ENCODE measurements around the gene SUPT3H. TPM values are rescaled to one million over a fixed set of nuclear protein-coding genes. Genes with fewer than 3 reads are reported as not detected.

The SUPT3H gene
- total RNA-seq, 3 donors from 2014 or later (not counting 1 experiment from before 2014, with no cell fraction given): 7.3 to 10.9 (median 9.9) TPM

DNA sequence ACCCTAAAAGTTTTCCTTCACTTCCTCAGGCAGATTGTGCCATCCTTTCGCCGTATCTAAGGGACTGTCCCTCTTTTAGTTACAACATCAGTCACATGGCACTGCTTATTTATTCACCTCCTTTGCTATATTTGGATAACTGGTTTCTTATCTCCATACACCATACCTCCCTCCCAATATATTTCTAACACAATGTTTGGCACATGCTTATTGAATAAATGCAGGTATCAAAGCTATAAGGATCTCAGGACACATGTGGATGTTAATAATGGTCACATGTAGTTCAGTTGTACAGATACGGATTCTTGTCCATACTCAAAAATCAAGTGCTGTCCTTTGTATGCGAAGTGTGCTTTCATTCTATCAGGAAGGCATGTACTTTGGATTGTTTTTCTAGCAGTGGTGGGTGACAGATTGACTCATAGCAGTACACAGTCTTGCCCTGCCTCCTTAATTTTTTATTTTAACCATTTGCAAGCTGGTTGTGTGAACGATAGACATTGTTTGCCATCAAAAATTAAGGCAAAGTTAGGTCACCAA, 456.7 kb downstream of the SUPT3H start:
- H3K4me1 Mint-ChIP-seq: peaks cover 13 to 19% of the 10 kb centered on the region in 2 donors
- no peaks in the 10 kb centered on the region for H3K27me3 Mint-ChIP-seq (ENCODE audit: low read depth in 2 of 2)
- H3K36me3 ChIP-seq (ENCODE audit: control insufficient read depth, insufficient read depth, low read length): no peaks in the 10 kb centered on the region
- H3K27ac Mint-ChIP-seq: no peak overlapping the region
- no peak overlapping the region for H3K4me3 Mint-ChIP-seq
- no peak overlapping the region for H3K27ac ChIP-seq (ENCODE audit: low read length)
- no peak overlapping the region for H3K4me3 ChIP-seq (ENCODE audit: low read length)
- TF ChIP-seq, protein P1, sequence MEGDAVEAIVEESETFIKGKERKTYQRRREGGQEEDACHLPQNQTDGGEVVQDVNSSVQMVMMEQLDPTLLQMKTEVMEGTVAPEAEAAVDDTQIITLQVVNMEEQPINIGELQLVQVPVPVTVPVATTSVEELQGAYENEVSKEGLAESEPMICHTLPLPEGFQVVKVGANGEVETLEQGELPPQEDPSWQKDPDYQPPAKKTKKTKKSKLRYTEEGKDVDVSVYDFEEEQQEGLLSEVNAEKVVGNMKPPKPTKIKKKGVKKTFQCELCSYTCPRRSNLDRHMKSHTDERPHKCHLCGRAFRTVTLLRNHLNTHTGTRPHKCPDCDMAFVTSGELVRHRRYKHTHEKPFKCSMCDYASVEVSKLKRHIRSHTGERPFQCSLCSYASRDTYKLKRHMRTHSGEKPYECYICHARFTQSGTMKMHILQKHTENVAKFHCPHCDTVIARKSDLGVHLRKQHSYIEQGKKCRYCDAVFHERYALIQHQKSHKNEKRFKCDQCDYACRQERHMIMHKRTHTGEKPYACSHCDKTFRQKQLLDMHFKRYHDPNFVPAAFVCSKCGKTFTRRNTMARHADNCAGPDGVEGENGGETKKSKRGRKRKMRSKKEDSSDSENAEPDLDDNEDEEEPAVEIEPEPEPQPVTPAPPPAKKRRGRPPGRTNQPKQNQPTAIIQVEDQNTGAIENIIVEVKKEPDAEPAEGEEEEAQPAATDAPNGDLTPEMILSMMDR (IDR thresholded peaks at IDR 0.05): no peak
- intact Hi-C loops (cut with micrococcal nuclease): no loop called here
- H3K9me3 Mint-ChIP-seq: no peaks in the 10 kb centered on the region
- H3K9me3 ChIP-seq (ENCODE audit: control insufficient read depth, insufficient read depth, low read length): no peaks in the 10 kb centered on the region
- H3K36me3 Mint-ChIP-seq: no peaks in the 10 kb centered on the region
- H3K4me1 ChIP-seq (ENCODE audit: control insufficient read depth, insufficient read depth, low read length): no peaks in the 10 kb centered on the region
- DNase-seq: no peak
- no peak for ATAC-seq
- H3K27me3 ChIP-seq (ENCODE audit: control insufficient read depth, insufficient read depth, low read length): no peaks in the 10 kb centered on the region
- 85% methylated on average over 5 of the region's 5 CpGs for WGBS (ENCODE audit: insufficient coverage)

DNA sequence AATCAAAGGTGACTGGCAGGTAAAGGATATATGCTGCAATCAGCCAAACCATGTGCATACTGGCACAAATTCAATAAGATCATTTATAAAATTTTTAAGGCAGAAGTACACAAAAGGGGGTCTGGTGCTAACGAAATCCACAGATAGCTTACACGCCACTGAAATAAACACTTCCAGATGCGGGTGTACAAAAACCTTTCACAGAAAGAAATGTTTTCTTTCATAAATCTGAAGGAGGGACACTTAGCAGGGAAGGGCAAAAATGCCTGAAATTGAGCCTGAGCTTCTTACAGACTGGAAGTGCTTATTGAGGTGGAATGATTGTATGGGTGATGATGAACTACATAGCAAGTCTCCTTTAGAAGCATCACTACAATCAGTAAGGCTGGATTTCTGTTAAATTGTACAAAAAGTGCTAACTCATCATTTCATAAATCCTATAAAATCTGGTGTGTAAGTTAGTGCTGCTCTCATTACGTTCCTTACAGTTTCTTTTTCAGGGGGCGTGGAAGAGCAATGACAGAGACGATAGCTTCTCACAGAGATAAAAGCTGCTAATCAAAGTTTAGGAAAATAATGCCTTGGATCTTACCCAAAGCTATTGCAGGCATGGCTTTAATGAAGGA, 458.9 kb downstream of the SUPT3H start:
- H3K27me3 Mint-ChIP-seq (ENCODE audit: low read depth in 2 of 2): no peaks in the 10 kb centered on the region
- no peak overlapping the region for H3K27ac Mint-ChIP-seq
- WGBS (ENCODE audit: insufficient coverage): 98% methylated on average over 6 of the region's 6 CpGs
- no peaks in the 10 kb centered on the region for H3K9me3 Mint-ChIP-seq
- Histone ChIP-seq H3K9me3 (ENCODE audit: control insufficient read depth, insufficient read depth, low read length) (no peaks in the 10 kb centered on the region), H3K4me1 (ENCODE audit: control insufficient read depth, insufficient read depth, low read length) (no peaks in the 10 kb centered on the region), H3K36me3 (ENCODE audit: control insufficient read depth, insufficient read depth, low read length) (no peaks in the 10 kb centered on the region), H3K4me3 (ENCODE audit: low read length) (no peak overlapping the region), H3K27me3 (ENCODE audit: control insufficient read depth, insufficient read depth, low read length) (no peaks in the 10 kb centered on the region), H3K27ac (ENCODE audit: low read length) (no peak overlapping the region)
- ATAC-seq: no peak
- no peak overlapping the region for H3K4me3 Mint-ChIP-seq
- intact Hi-C loops (cut with micrococcal nuclease): no loop called here
- TF ChIP-seq, protein P1 (IDR thresholded peaks at IDR 0.05): no peak
- no peaks in the 10 kb centered on the region for H3K36me3 Mint-ChIP-seq
- H3K4me1 Mint-ChIP-seq: peaks cover 10 to 12% of the 10 kb centered on the region in 2 donors
- no peak for DNase-seq

DNA sequence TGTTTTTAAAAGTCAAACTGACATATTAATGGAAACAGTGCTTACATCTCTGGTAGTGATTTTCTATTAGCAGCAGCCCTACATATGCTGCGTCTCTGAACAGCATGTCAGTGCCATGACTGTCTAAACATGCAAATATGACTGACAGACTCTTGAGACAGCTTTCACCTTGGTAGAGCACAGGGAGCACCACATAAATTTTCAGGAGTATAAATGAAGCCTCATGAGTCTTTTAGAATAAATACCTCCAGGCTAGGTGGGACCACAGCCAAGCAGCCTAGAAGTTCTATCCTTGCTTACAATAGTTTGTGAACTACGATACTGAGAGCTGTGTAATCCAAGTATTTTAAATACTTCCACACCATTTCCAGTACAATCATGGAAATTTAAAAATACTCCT, 460.3 kb downstream of the SUPT3H start:
- DNase-seq (no peak), ATAC-seq (no peak)
- H3K27me3 ChIP-seq (ENCODE audit: control insufficient read depth, insufficient read depth, low read length): no peaks in the 10 kb centered on the region
- H3K4me1 ChIP-seq (ENCODE audit: control insufficient read depth, insufficient read depth, low read length): no peaks in the 10 kb centered on the region
- H3K27ac ChIP-seq (ENCODE audit: low read length): no peak overlapping the region
- WGBS (ENCODE audit: insufficient coverage): 100% methylated on average over 1 of the region's 2 CpGs
- no peak overlapping the region for H3K4me3 ChIP-seq (ENCODE audit: low read length)
- no peaks in the 10 kb centered on the region for H3K9me3 Mint-ChIP-seq
- TF ChIP-seq, protein P1 (IDR thresholded peaks at IDR 0.05): no peak
- intact Hi-C loops (cut with micrococcal nuclease): no loop called here
- no peaks in the 10 kb centered on the region for H3K36me3 ChIP-seq (ENCODE audit: control insufficient read depth, insufficient read depth, low read length)
- no peaks in the 10 kb centered on the region for H3K36me3 Mint-ChIP-seq
- no peaks in the 10 kb centered on the region for H3K9me3 ChIP-seq (ENCODE audit: control insufficient read depth, insufficient read depth, low read length)
- H3K4me3 Mint-ChIP-seq: no peak overlapping the region
- peaks cover 10 to 12% of the 10 kb centered on the region in 2 donors for H3K4me1 Mint-ChIP-seq
- no peaks in the 10 kb centered on the region for H3K27me3 Mint-ChIP-seq (ENCODE audit: low read depth in 2 of 2)
- no peak overlapping the region for H3K27ac Mint-ChIP-seq

DNA sequence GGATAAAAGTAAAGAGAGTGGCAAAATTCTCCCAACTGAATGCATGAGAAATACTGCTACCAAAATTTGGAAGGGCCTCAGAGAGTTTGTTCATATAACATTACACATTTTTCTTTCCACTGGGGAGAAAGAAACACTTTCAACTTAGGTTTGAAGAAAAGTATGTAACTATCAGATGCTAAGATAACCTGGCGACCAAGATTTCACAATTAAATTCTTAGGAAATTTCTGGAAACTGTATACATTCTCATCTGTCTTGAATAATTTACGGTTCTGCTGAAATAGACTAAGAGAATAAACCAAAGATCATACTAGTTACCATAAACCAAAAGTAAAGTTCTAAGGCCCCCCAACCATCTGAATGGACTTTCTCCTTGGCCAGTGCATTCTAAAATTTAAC, 462.6 kb downstream of the SUPT3H start:
- H3K27ac ChIP-seq (ENCODE audit: low read length): no peak overlapping the region
- H3K9me3 Mint-ChIP-seq: no peaks in the 10 kb centered on the region
- no peaks in the 10 kb centered on the region for H3K27me3 Mint-ChIP-seq (ENCODE audit: low read depth in 2 of 2)
- H3K4me3 Mint-ChIP-seq: no peak overlapping the region
- H3K4me3 ChIP-seq (ENCODE audit: low read length): no peak overlapping the region
- H3K27me3 ChIP-seq (ENCODE audit: control insufficient read depth, insufficient read depth, low read length): no peaks in the 10 kb centered on the region
- DNase-seq (no peak), ATAC-seq (no peak)
- H3K4me1 ChIP-seq (ENCODE audit: control insufficient read depth, insufficient read depth, low read length): no peaks in the 10 kb centered on the region
- H3K27ac Mint-ChIP-seq: no peak overlapping the region
- H3K9me3 ChIP-seq (ENCODE audit: control insufficient read depth, insufficient read depth, low read length): no peaks in the 10 kb centered on the region
- WGBS (ENCODE audit: insufficient coverage): 100% methylated on average over 2 of the region's 2 CpGs
- TF ChIP-seq, protein P1 (IDR thresholded peaks at IDR 0.05): no peak
- H3K36me3 Mint-ChIP-seq: no peaks in the 10 kb centered on the region
- peaks cover 0 to 5% of the 10 kb centered on the region in 2 donors for H3K4me1 Mint-ChIP-seq
- intact Hi-C loops (cut with micrococcal nuclease): no loop called here
- H3K36me3 ChIP-seq (ENCODE audit: control insufficient read depth, insufficient read depth, low read length): no peaks in the 10 kb centered on the region
